OCI-LY7 (cell line): ENCODE measurements around the gene TACR2.

Experiments
- EZH2phosphoT487 ChIP-seq: fragments of 200-600 bp; sonication (generic); IDR thresholded peaks from 2 replicates; pipeline ENCODE4 v1.6.1; 2018; ENCODE audit warnings: low read depth, borderline replicate concordance, mild to moderate bottlenecking, mixed run types, antibody characterized with exemption, low read length, moderate library complexity, mixed read lengths
- TF ChIP-seq, protein P1 (sequence below): fragments of 200-600 bp; sonication (generic); conservative IDR thresholded peaks from 2 replicates; pipeline ENCODE4 v1.5.1; 2014; ENCODE audit warnings: mild to moderate bottlenecking, antibody characterized with exemption, low read length, moderate library complexity, mixed read lengths

DNA sequence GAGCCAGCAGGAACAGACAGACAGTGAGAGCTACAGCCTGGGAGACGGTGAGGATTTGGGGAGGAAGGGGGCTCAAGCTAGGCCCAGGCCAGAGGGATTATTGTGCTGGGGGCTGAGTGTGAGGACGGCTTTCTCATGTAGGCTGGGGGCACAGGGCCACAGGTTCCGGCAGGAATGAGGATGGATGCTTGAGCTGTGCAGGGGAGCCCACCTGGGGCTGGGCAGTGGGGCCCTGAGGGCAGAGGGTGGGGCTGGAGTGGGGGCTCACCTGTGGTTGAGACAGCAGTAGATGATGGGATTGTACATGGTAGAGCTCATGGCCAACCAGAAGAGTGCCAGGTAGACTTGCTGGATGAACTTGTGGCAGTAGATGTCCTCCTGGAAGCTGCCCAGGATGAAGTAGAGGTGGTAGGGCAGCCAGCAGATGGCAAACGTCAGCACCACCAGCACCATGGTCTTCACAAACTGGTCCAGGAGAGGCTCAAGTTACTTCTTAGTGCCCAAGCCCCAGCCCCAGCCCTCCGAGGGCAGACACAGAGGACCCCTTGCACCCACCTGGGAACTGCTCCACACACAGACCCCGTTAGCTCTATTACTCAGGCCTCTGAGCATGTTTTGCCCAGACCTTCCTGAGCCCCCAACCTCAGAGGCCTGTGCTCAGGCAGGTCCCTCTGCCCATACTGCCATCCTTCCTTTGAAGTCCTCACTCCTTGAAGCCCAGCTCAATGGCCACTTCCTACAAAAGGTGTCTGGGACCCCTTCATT, 9.7 kb downstream of the TACR2 start:
- TF ChIP-seq, protein P1, sequence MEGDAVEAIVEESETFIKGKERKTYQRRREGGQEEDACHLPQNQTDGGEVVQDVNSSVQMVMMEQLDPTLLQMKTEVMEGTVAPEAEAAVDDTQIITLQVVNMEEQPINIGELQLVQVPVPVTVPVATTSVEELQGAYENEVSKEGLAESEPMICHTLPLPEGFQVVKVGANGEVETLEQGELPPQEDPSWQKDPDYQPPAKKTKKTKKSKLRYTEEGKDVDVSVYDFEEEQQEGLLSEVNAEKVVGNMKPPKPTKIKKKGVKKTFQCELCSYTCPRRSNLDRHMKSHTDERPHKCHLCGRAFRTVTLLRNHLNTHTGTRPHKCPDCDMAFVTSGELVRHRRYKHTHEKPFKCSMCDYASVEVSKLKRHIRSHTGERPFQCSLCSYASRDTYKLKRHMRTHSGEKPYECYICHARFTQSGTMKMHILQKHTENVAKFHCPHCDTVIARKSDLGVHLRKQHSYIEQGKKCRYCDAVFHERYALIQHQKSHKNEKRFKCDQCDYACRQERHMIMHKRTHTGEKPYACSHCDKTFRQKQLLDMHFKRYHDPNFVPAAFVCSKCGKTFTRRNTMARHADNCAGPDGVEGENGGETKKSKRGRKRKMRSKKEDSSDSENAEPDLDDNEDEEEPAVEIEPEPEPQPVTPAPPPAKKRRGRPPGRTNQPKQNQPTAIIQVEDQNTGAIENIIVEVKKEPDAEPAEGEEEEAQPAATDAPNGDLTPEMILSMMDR: no peak
- no peak for TF ChIP-seq EZH2phosphoT487
